OCI-LY7 (cell line): ENCODE data around the gene B3GNT5.

Experiments used
- EZH2phosphoT487 ChIP-seq: fragments of 200-600 bp; sonication (generic); IDR thresholded peaks from 2 replicates; pipeline ENCODE4 v1.6.1; 2018; ENCODE audit warnings: low read depth, borderline replicate concordance, mild to moderate bottlenecking, mixed run types, antibody characterized with exemption, low read length, moderate library complexity, mixed read lengths
- TF ChIP-seq, protein P1 (sequence below): fragments of 200-600 bp; sonication (generic); conservative IDR thresholded peaks from 2 replicates; pipeline ENCODE4 v1.5.1; 2014; ENCODE audit warnings: mild to moderate bottlenecking, antibody characterized with exemption, low read length, moderate library complexity, mixed read lengths

GRCh38 chr3:183291497-183292031 lies 38.5 kb downstream of the B3GNT5 start:
- TF ChIP-seq, protein P1, sequence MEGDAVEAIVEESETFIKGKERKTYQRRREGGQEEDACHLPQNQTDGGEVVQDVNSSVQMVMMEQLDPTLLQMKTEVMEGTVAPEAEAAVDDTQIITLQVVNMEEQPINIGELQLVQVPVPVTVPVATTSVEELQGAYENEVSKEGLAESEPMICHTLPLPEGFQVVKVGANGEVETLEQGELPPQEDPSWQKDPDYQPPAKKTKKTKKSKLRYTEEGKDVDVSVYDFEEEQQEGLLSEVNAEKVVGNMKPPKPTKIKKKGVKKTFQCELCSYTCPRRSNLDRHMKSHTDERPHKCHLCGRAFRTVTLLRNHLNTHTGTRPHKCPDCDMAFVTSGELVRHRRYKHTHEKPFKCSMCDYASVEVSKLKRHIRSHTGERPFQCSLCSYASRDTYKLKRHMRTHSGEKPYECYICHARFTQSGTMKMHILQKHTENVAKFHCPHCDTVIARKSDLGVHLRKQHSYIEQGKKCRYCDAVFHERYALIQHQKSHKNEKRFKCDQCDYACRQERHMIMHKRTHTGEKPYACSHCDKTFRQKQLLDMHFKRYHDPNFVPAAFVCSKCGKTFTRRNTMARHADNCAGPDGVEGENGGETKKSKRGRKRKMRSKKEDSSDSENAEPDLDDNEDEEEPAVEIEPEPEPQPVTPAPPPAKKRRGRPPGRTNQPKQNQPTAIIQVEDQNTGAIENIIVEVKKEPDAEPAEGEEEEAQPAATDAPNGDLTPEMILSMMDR: no peak
- no peak for TF ChIP-seq EZH2phosphoT487
